ENCODE data around the gene GDPD2.

Gene GDPD2

GRCh38 chrX:70386235-70386634 is 36.9 kb upstream of the GDPD2 start:
- H3K4me1 ChIP-seq (ENCODE audit: control insufficient read depth, insufficient read depth, low read length), result no peaks in the 10 kb centered on the region
- no peak for TF ChIP-seq ZFHX2 (tag by site-specific recombination; conservative IDR thresholded peaks at IDR 0.05)
- TF ChIP-seq ZFP3 (tag by site-specific recombination; IDR thresholded peaks at IDR 0.05; ENCODE audit: low read depth), result no peak
- TF ChIP-seq ZNF530 (tag by site-specific recombination; IDR thresholded peaks at IDR 0.05; ENCODE audit: low read depth), result no peak
- TF ChIP-seq ZNF10 (tag by site-specific recombination; IDR thresholded peaks at IDR 0.05), result no peak
- no peak for TF ChIP-seq ZNF510 (tag by site-specific recombination; IDR thresholded peaks at IDR 0.05; ENCODE audit: insufficient replicate concordance)
- no peak for TF ChIP-seq GLI4 (tag by site-specific recombination; IDR thresholded peaks at IDR 0.05)
- no peak for TF ChIP-seq OVOL3 (tag by site-specific recombination; IDR thresholded peaks at IDR 0.05)
- ChIA-PET CTCF (interaction anchor here (0.5 kb wide), 1 partner anchor 73 kb away, joined by 3 read pairs; no protein-coding TSS in a partner anchor), POLR2A (no interaction called here)
- H3K27ac ChIP-seq (ENCODE audit: extremely low read depth, low read depth, low read length), result no peak overlapping the region
- peaks cover 2% of the 10 kb centered on the region for H3K9me3 ChIP-seq (ENCODE audit: control insufficient read depth, insufficient read depth, low read depth, low read length)
- no peak overlapping the region for H3K4me3 ChIP-seq (ENCODE audit: low read depth, low read length)
- peaks cover 39 to 65% of the 10 kb centered on the region in 2 experiments for H3K36me3 ChIP-seq (ENCODE audit: control insufficient read depth in 2 of 2, insufficient read depth in 1 of 2, low read length in 2 of 2)

GRCh38 chrX:70398899-70399298 is 24.2 kb upstream of the GDPD2 start:
- Histone ChIP-seq H3K9me3 (ENCODE audit: control insufficient read depth, insufficient read depth, low read depth, low read length) (peaks cover 4% of the 10 kb centered on the region; the same call in 1 of the 2 replicates), H3K27ac (ENCODE audit: extremely low read depth, low read depth, low read length) (no peak overlapping the region), H3K4me1 (ENCODE audit: control insufficient read depth, insufficient read depth, low read length) (no peaks in the 10 kb centered on the region), H3K36me3 (ENCODE audit: control insufficient read depth in 2 of 2, insufficient read depth in 1 of 2, low read length in 2 of 2) (peaks cover 19 to 42% of the 10 kb centered on the region in 2 experiments), H3K4me3 (ENCODE audit: low read depth, low read length) (no peak overlapping the region)
- TF ChIP-seq ZNF280C (tag by site-specific recombination; IDR thresholded peaks at IDR 0.05) (no peak), ZNF488 (tag by site-specific recombination; IDR thresholded peaks at IDR 0.05) (no peak), ZNF747 (tag by site-specific recombination; IDR thresholded peaks at IDR 0.05) (no peak), ZNF302 (tag by site-specific recombination; IDR thresholded peaks at IDR 0.05; ENCODE audit: low read depth) (no peak), ZNF530 (tag by site-specific recombination; IDR thresholded peaks at IDR 0.05; ENCODE audit: low read depth) (no peak), ZBTB17 (tag by site-specific recombination; IDR thresholded peaks at IDR 0.05) (no peak), ZNF837 (tag by site-specific recombination; IDR thresholded peaks at IDR 0.05) (no peak), ZBTB44 (tag by site-specific recombination; IDR thresholded peaks at IDR 0.05) (no peak), ZNF266 (tag by site-specific recombination; IDR thresholded peaks at IDR 0.05; ENCODE audit: low read depth) (no peak), ZBTB1 (tag by site-specific recombination; IDR thresholded peaks at IDR 0.05) (no peak), YY2 (tag by site-specific recombination; IDR thresholded peaks at IDR 0.05) (no peak), ZNF433 (tag by site-specific recombination; IDR thresholded peaks at IDR 0.05; ENCODE audit: low read depth) (no peak), ZBTB10 (tag by site-specific recombination; IDR thresholded peaks at IDR 0.05) (no peak), ZNF132 (tag by site-specific recombination; IDR thresholded peaks at IDR 0.05; ENCODE audit: borderline replicate concordance) (no peak)
- ChIA-PET POLR2A (no interaction called here), CTCF (interaction anchor here (0.6 kb wide), 1 partner anchor 178 kb away, joined by 8 read pairs; no protein-coding TSS in a partner anchor)
